HG03103 (cell line): Measurements from ENCODE around the gene TCHH.
"Not testable (repeated sequence)": the region's sequence is repeated elsewhere in the genome, so short reads cannot be mapped to it uniquely, and the experiment has no call there.

Experiments
- ATAC-seq: cut with Tn5 transposase; IDR thresholded peaks from one replicate; pipeline ENCODE4 v1.9.1; 2021; ENCODE audit warnings: low read depth; ENCODE audit not compliant: unreplicated experiment

The TCHH gene

DNA sequence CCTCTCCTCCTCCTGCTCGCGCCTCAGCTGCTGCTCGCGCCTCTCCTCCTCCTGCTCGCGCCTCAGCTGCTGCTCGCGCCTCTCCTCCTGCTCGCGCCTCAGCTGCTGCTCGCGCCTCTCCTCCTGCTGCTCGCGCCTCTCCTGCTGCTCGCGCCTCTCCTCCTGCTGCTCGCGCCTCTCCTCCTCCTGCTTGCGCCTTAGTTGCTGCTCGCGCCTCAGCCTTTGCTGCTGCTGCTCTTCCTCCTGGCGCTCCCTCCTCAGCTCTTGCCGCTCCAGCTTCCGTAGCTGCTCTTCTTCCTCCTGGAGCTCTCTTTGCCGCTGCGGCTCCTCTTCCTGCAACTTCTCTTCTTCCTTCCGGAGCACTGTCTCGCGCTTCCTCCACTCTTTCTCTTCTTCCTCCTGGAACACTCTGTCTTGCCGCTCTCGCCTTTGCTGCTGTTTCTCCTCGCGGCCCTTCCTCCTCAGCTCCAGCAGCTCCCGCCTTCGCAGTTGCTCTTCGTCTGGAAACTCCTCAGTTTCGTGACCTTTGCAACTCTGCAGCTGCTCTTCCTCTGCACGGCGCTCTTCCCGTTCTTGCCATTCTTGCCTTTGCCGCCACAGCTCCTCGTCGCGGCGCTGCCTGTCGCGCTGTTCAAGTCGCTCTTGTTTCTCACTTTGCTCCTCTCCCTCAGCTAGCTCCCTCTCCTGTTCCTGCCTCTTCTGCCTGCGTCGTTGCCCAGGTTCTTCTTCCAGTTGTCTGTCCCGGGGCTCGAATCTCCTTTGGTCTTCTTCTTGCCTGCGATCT, 3.0 kb downstream of the TCHH start:
- ATAC-seq: no peak

GRCh38 chr1:152111515-152111968, 3.7 kb downstream of the TCHH start:
- ATAC-seq: no peak

GRCh38 chr1:152110860-152111514, 4.3 kb downstream of the TCHH start:
- ATAC-seq: no peak

DNA sequence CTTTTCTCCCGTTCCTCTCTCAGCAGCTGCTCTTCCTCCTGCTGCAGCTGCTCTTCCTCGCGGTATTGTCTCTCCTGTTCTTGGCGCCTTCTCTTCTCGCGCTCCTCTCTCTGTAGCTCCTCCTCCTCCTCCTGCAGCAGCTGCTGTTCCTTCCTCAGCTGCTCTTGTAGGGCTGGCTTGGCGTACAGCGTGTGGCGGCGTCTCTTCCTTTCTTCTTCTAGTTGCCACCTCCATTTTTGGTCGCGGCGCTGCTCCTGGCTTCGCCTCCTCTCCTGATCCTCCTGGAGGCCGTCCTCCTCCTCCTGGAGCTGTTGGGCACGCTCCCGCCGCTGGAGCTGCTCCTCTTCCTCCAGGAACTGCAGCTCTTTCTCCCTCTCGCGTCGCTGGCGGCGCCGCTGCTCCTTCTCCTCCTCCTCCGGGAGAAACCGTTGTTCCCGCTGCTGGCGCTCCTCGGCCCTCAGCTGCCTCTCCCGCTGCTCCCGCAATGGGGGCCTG, 4.8 kb downstream of the TCHH start:
- no peak for ATAC-seq

DNA sequence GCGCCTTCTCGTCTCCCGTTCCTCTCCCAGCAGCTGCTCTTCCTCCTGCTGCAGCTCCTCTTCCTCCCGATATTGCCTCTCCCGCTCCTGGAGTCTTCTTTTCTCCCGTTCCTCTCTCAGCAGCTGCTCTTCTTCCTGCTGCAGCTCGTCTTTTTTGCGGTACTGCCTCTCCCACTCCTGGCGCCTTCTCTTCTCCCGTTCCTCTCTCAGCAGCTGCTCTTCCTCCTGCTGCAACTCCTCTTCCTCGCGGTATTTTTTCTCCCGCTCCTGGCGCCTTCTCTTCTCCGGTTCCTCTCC, 5.3 kb downstream of the TCHH start:
- ATAC-seq: no peak

- ATAC-seq: no peak
Measured at GRCh38 chr1:152109231-152109997, 5.8 kb downstream of the TCHH start.

DNA sequence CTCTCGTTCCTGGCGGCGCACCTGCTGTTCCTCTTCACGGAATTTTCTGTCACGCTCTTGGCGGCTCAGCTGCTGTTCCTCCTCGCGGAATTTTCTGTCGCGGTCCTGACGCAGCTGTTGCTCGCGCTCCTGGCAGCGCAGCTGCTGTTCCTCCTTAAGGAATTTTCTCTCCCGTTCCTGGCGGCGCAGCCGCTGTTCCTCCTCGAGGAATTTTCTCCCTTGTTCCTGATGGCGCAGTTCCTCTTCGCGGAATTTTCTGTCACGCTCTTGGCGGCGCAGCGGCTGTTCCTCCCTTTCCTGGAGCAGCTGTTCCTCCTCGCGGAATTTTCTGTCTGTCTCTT, 6.4 kb downstream of the TCHH start:
- no peak for ATAC-seq

DNA sequence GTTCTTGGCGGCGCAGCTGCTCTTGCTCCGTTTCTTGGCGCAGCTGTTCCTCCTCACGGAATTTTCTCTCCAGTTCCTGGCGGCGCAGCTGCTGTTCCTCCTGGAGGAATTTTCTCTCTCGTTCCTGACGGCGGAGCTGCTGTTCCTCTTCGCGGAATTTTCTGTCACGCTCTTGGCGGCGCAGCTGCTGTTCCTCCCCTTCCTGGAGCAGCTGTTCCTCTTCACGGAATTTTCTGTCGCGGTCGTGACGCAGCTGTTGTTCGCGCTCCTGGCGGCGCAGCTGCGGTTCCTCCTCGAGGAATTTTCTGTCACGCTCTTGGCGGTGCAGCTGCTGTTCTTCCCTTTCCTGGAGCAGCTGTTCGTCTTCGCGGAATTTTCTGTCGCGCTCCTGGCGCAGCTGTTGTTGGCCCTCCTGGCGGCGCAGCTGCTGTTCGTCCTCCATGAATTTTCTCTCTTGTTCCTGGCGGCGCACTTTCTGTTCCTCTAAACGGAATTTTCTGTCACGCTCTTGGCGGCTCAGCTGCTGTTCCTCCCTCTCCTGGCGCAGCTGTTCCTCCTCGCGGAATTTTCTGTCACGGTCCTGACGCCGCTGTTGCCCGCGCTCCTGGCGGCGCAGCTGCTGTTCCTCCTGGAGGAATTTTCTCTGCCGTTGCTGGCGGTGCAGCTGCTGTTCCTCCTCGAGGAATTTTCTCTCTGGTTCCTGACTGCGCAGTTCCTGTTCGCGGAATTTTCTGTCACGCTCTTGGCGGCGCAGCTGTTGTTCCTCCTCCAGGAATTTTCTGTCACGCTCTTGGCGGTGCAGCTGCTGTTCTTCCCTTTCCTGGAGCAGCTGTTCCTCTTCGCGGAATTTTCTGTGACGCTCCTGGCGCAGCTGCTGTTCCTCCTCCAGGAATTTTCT, 7.0 kb downstream of the TCHH start:
- ATAC-seq: no peak

DNA sequence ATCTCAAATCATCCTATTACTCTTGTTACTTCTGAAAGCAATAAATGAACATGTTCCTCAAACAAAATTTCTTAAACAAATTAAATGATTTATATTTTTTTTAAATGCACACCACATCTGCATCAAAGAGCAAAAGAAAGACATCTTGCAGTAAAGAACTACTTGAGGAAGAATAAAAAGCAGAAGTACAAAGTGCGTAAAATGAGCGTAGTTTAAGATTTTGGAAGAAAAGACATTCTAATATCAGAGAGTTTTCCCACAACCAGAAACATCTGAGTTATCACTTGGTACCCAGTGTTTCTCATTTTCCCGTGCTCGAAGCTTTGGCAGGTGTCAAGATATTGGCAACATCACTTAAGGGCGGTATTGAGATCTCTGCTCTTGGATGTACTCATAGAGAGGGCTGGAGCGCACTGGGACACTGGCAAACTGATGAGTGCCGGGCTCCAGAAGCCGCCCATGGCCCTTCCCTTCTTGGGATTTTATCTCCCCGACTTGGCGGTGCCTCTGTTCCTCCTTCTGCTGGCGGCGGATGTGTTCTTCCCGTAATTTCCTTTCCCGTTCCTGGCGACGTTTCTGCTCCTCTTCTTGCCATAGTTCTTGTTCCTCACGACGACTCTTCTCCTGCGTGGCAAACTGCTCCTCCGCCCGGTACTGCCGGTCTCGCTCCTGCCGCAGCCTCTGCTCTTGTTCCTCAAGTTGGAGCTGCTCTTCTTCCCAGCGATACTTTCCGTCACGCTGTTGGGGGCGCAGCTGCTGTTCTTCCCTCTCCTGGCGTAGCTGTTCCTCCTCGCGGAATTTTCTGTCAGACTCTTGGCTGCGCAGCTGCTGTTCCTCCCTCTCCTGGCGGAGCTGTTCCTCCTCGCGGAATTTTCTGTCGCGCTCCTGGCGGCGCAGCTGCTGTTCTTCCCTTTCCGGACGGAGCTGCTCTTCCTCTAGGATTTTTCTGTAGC, 7.9 kb downstream of the TCHH start:
- ATAC-seq: no peak

DNA sequence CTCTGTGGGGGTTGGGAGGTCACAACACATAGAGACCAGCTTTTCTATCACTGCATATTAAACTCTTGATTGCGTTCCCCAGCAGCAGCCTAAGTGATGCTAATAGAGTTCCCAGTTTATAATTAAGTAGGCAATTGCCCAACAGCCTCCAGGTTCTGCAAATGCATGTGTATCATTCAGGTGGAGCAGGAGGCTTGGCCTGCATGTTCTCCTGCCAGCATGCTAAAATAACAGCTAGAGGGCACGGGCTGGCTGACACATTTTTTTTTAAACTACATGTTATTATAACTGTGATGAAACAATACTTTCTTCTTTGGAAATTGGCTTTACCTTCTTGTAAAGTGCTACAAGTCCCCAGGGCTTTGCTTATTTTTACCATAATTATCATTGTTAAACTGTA, 10.4 kb downstream of the TCHH start:
- no peak for ATAC-seq

GRCh38 chr1:152096931-152097330, 18.3 kb downstream of the TCHH start:
- ATAC-seq: no peak

DNA sequence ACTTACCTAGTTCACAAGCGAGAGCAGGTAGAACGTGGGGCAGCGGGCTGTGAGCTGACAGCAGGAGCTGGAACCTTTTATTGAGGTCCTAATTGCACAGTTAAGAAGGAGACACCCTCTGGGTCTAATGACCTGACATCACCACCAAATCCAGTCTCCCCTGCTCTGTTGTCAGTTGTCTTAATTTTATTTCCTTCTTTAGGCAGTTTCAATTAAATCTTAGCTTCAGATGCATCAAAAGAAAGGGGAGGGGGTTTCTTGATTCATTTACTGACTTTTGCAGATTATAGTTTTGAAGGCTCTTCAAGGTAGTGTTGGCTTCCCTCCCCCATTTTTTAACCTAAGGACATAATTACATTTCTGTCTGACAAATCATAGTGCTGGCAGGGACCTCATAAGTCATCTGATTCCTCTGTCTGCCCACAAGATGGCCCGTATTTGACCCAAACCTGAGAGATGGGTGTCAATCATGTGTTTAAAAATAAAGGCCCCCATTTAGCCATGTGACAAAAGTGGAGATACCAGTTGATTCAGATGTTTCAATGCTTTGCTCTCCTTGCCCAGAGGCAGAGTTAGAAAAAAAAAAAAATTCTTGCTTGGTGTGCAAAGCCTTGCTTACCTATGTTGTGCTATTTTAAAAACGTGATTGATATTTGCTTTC, 26.1 kb downstream of the TCHH start, which contains the start of gene TCHHL1:
TSS of gene TCHHL1 (minus strand) at position 51 of the 661 bp plus-strand sequence. CDS start 921 bp downstream, outside the sequence.
- ATAC-seq: no peak

- no peak for ATAC-seq
Measured at GRCh38 chr1:152086760-152087159, 28.5 kb downstream of the TCHH start.

- no peak for ATAC-seq
Measured at GRCh38 chr1:152084853-152085252, 30.4 kb downstream of the TCHH start.

DNA sequence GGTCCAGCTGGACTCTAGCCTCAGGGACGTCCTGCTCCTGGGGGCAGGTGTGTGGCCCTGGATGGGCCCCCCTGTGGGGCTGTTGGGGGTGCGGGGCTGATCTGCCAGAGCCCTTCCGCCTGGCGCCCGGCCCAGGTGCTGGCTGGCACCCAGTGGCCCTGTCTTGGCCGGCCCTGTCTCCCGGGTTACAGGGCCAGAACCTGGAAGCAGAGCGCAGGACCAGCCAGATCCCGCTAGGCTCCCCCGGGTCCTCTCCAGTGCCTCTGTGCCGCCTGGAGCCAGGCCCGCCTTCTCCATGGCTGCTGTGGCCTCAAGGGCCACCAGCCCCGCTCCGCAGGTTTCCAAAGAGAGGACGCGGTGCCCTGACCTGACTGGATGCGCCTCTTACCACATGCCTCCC, 34.2 kb downstream of the TCHH start:
- not testable (repeated sequence) for ATAC-seq

GRCh38 chr1:152080494-152080893, 34.8 kb downstream of the TCHH start:
- not testable (repeated sequence) for ATAC-seq

DNA sequence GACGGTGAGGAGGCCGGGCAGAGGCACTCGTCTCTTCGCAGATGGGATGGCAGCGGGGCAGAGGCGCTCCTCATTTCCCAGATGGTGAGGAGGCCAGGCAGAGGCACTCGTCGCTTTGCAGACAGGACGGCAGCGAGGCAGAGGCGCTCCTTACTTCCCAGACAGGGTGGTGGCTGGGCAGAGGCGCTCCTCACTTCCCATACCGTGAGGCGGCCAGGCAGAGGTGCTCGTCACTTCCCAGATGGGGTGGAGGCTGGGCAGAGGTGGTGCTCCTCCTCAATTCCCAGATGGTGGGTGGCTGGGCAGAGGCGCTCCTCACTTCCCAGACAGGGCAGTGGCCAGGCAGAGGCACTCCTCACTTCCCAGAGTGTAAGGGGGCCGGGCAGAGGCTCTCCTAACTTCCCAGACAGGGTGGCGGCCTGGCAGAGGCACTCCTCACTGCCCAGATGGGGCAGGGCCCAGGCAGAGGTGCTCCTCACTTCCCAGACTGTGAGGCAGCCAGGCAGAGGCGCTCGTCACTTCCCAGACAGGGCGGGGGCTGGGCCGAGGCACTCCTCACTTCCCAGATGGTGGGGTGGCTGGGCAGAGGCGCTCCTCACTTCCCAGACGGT, 36.3 kb downstream of the TCHH start:
- no peak for ATAC-seq

- no peak for ATAC-seq
Measured at GRCh38 chr1:152072311-152072710, 42.9 kb downstream of the TCHH start.
